HG03442 (cell line): ENCODE measurements around the gene SLC4A2.
A peak's percentile ranks its signal among the peaks of the same experiment; 100 is the strongest.
"Not testable (repeated sequence)": the region's sequence is repeated elsewhere in the genome, so short reads cannot be mapped to it uniquely, and the experiment has no call there.

ENCODE experiments used
- ATAC-seq: cut with Tn5 transposase; IDR thresholded peaks from one replicate; pipeline ENCODE4 v1.9.1; 2021; ENCODE audit warnings: mild to moderate bottlenecking, moderate library complexity; ENCODE audit not compliant: unreplicated experiment

Gene SLC4A2

DNA sequence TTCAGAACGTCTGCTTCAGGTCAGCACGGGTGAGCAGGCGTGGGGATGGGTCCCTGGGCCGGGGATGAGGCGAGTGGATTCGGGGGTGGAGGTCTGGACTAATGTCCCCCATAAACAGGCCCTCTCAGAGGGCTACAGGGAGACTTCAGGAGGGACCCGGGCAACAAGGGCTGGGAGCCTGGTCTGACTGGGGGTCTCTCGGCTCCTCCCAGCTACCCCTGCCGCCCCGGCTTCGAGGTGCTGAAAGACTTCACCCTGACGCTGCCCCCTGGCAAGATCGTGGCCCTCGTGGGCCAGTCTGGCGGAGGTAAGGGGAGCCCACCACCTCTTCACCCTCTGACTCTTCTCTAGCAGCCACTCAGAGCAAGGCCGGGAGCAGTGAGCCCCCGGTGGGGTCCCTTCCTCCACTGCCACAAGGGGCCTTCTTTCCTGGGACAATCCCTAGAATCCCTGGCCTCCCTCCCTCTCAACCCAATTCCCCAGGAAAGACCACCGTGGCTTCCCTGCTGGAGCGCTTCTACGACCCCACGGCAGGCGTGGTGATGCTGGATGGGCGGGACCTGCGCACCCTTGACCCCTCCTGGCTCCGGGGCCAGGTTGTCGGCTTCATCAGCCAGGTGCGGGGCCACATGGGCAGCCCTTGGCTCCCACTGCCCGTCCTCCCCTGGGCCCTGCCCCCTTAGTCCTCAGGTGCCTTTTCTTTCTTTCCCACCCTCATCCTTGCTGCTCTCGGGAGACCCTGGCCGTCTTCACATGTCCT lies 18.6 kb upstream of the SLC4A2 start:
- ATAC-seq, result no peak

DNA sequence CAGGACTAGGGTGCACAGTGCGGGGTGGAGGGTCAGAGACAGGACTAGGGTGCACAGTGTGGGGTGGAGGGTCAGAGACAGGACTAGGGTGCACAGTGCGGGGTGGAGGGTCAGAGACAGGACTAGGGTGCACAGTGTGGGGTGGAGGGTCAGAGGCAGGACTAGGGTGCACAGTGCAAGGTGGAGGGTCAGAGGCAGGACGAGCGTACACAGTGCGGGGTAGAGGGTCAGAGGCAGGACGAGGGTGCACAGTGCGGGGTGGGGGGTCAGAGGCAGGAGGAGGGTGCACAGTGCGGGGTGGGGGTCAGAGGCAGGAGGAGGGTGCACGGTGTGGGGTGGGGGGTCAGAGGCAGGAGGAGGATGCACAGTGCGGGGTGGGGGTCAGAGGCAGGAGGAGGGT lies 15.9 kb upstream of the SLC4A2 start:
- ATAC-seq, result not testable (repeated sequence)

DNA sequence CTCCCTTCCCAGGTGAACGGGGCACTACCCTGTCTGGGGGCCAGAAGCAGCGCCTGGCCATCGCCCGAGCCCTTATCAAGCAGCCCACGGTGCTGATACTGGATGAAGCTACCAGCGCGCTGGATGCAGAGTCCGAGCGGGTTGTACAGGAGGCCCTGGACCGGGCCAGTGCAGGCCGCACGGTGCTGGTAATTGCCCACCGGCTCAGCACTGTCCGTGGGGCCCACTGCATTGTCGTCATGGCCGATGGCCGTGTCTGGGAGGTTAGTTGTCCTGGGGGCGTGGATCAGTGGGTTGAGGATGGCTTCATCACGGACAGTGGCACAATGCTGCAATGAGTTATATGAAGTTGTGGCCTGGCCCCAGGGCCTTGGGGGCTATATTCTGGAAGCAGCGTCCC lies 15.4 kb upstream of the SLC4A2 start:
- ATAC-seq, result no peak

GRCh38 chr7:151045262-151045661 lies 14.1 kb upstream of the SLC4A2 start:
- ATAC-seq, result no peak

- ATAC-seq, result no peak
These were observed 13.4 kb upstream of the SLC4A2 start for GRCh38 chr7:151045967-151046366.

- ATAC-seq, result no peak
These were observed 12.5 kb upstream of the SLC4A2 start for GRCh38 chr7:151046603-151047573.

- no peak for ATAC-seq
These were observed 11.2 kb upstream of the SLC4A2 start, which contains the start of gene ASIC3 for GRCh38 chr7:151047976-151048815. ASIC3 (plus strand) TSS chr7:151048531; CDS start chr7:151048886, 355 bp downstream.

GRCh38 chr7:151048911-151049463 lies 10.4 kb upstream of the SLC4A2 start:
- ATAC-seq, result no peak

DNA sequence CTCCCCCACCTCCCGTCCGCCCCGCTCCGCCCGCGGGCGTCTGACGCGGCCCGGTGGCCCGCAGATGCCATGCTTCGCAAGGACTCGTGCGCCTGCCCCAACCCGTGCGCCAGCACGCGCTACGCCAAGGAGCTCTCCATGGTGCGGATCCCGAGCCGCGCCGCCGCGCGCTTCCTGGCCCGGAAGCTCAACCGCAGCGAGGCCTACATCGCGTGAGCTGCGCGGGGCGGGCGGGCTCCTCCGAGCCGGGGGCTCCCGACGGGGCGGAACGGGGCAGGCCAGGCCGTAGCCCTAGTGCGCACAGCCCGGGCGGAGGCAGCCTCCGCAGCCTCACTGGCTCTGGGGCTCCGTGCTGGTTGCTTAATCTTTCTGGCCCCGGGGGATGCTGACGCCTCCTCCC lies 8.3 kb upstream of the SLC4A2 start:
- ATAC-seq, result no peak

DNA sequence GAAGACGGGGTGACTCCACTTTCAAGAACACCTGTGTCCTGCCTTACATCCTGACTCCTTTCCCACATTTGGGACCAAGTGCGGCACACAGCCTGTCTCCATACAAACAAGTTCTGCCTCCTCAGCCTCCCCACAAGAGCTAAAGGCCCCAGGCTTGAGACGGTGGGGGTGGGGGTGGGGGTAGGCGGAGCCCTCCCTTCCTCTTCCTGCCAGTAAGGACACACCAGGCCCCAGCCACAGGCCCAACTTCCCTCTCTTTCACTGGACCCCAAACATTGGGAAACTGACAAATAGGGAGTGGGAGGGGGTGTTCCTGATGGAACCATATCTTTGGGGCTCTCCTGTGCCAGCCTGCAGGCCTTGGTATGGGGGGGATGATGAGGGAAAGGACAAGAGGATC lies 6.3 kb upstream of the SLC4A2 start:
- ATAC-seq, result no peak

DNA sequence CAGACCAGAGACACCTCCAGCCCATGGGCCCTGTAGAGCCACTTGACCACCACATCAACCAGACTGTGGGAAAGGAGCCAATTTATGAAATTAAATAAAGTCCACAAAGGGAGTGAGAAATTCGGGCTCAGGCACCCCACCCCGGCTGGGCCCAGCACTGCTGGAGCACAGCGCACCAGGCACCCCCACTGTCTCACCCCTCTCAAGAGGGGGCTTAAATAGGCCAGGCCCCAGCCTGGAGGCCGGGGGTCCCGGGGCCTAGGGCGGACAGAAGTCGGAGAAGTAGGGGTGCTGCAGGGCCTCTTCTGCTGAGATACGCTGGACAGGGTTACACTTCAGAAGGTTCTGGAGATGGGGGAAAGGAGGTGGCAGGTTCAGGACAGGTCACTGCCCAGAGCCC lies 5.6 kb upstream of the SLC4A2 start:
- ATAC-seq, result no peak

GRCh38 chr7:151056283-151056665 lies 3.1 kb upstream of the SLC4A2 start:
- ATAC-seq, result no peak

DNA sequence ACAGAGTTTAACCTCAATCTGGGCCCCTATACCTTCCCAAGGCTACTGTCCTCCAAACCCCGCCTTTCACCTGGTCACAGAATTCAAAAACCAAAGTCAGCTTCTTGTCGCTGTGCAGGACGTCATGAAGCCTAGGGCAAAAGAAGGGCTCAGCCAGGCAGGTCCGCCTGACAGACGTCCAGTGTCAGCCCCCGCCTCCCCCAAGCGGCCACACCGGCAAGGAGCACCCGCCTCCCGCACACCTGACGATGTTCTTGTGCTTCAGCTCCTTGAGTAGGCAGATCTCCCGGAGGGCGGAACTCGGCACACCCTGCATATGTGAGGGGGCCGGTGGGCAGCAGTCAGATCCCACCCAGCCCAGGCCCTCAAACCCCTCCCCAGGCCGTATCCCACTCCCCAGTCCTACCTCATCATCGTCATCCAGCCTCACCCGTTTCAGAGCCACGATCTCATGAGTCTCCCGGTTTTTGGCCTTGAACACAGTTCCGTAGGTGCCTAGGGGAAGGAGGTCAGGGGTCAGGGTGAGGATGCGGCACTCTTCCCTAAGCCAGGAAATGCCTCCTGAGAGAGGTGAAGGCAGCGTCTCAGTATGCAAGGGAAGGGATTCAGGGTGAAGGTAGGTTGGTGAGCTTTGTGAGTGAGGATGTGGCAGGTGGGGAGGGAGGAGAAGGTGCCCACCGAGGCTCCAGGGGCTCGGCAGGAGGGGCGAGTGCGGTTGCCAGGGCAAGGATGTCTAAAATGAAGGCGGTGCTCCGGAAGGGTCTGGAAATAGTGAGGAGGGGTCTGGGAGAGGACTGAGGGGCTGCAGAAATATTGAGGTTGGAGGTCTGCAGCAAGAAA lies 2.5 kb upstream of the SLC4A2 start:
- no peak for ATAC-seq

DNA sequence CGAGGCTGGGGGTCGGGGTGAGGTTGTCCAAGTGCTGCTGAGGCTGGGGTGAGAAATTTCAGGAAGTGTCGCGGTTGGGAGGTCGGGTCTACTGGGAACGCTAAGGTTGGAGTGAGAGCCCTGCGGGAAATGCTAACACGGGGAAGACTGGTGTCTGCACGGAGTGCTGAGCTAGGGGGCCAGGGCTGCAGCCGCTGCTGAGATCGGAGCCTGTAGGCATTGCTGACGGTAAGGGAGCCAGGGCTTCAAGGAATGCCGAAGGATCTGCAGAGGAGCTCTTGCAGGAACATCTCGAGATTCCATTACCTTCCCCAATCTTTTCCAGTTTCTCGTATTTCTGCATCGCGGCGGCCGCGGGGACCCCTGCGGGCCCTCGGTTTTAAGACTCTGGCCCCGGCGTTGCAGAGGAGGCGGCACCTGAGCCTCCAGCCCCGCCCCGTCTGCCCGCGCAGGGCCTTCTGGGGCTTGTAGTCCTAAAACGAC lies 1.8 kb upstream of the SLC4A2 start, which contains the start of gene CDK5:
Gene CDK5, minus strand, starts transcription at position 392 of the 483 bp plus-strand sequence. Its CDS starts 49 bp downstream, at position 343.
- peak; percentile 9 for ATAC-seq

DNA sequence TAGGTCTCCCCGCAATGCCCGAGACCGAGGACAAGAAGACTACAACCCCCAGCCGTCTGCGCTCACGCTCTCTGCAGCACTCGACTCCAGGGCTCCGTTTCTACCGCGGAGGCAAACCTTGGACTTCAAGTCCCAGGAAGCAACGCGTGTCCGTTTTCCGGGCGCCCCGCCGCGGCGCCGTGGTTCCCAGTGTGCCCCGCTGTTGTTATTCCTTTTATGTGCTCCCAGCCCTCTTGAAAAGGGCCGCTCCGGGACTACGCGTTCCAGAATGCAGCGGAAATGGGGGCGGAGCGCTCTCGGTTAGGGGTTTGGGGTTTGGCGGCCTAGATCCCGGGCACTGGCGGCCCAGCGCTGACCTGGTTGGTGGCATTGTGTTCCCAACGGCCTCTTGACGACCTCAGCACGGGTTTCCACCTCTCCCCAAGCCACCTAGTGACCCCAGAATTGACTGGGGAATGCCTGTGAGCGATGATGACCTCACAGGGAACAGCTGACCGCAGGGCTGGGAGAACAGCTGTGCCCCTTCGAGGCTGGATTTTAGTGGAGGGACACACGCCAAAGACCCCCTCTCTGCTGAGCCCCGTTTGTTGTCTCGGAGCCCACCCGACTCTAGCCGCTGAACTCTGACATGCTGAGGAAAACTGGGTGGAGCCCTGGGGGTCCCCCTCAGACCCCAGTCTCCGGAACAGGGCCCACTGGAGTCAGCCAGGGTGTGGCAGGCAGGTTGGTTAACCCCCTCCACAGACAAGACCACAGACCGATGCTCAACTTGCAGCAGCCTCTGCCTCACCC lies 1.2 kb upstream of the SLC4A2 start:
- peak; percentile 88 for ATAC-seq

DNA sequence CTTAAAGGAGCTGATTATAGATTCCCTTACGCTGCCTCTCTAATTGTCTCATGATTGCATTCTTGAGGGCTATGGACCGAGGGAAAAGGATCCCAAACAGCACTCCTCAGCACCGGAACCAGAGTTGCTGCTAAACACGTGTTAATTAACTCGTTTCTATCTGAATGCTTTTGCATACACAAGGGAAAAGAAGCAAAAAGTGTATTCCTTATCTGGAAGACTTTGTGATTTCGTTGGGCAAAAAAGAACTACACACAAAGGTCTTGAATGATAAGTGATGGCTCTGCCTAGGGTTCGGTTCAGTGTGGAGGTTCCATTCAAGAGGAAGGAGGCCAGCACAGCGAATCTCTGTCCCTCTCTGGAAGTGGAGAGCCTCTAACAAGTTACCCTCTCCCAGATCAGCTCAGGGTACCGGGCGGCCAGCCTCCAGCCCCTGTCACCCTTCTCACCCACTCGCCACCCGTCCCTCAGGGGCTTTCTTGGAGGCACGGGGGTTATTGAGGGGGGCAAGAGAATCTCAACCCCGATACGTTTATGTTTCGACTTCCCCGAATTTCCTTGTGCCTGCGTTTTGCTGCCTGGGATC lies 515 bp upstream of the SLC4A2 start:
- ATAC-seq, result no peak

DNA sequence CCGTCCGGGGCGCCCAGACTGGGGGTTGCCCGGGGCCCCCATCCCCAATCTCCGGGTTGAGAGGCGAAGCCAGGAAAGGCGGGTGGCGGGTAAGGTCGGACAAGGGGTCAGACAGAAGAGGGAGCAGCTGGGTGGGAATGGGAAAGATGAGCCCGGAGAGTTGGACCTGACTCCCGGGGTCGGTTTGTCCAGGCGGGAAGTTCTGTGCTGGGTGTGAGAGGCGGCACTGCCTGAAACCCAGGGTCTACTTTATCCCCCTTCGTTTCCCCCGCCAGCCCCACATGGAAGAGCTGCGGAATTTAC lies 675 bp downstream of the SLC4A2 start:
- ATAC-seq, result no peak

DNA sequence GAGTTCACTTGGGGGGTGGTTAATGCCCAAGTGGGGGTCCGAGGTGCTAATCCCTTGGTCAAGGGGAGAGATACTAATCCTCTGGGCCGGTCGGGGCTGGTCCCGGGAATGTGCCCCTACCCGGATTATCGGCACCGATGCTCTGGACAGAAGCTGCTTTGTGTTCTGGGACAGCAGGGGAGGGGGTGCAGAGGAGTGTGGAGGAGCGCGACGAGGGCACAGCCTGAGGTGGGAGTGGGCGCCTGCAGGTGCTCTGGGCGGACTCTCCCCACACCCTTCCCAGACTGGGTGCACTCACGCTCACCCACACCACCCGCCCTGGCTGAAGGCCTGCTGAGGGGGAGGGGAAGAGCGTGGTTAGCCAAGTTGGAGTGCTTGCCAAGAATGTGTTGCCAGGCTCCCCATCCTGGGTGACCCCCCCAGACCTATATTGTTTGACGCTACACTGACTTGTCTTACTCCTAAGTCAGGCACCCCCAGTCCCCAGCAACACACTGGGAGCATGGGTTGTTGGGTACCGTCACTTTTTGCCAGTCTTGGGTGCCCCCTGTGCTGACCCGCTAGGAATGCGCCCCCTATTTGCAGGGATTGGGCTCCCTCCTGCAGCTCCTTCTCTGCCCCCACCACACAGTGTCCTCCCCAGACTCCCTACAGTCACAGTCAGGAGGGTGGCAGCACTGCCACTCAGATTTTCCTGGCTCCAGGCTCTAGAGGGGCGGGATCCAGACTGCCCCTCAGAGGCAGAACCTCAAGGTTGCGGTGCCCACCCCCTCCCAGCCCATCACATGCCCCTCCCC lies 1.2 kb downstream of the SLC4A2 start:
- no peak for ATAC-seq
